DND-41 (cell line): ENCODE measurements around the gene IKZF2.

Experiments
- ATAC-seq: fragments of 200-7000 bp; cut with Tn5 transposase; 3 replicates; pipeline ENCODE4 v1.9.1; 2021; ENCODE audit warnings: low read depth; ENCODE audit not compliant: insufficient read depth
- DNase-seq: peaks from one replicate; pipeline ENCODE4 v3.0.0-alpha.2; 2020
- H2AFZ ChIP-seq: 2 replicates; pipeline ENCODE4 v1.6.0; 2012; ENCODE audit warnings: low read depth, low read length
- H3K27ac ChIP-seq: 2 replicates; pipeline ENCODE4 v1.5.1; 2012; ENCODE audit warnings: low read length, inconsistent platforms
- H3K27me3 ChIP-seq: fragments of 200-600 bp; sonication (generic); 2 replicates; pipeline ENCODE4 v1.6.0; 2012; ENCODE audit warnings: low read length, mild to moderate bottlenecking, inconsistent platforms; ENCODE audit not compliant: insufficient read depth, poor library complexity
- H3K36me3 ChIP-seq: 2 replicates; pipeline ENCODE4 v1.5.1; 2012; ENCODE audit warnings: low read length, inconsistent platforms; ENCODE audit not compliant: insufficient read depth
- H3K4me1 ChIP-seq: 2 replicates; pipeline ENCODE4 v1.5.1; 2012; ENCODE audit warnings: mild to moderate bottlenecking, low read length; ENCODE audit not compliant: insufficient read depth
- H3K4me2 ChIP-seq: 2 replicates; pipeline ENCODE4 v1.6.0; 2012; ENCODE audit warnings: mild to moderate bottlenecking, moderate library complexity, low read length, inconsistent platforms; ENCODE audit not compliant: insufficient read depth
- H3K4me3 ChIP-seq, 2 experiments: fragments of 200-600 bp in 1 of 2; shearing (Covaris generic) in 1 of 2; 2 replicates each; pipeline ENCODE4 v1.5.1; 2012 to 2016; ENCODE audit warnings: inconsistent platforms in 2 of 2, low read length in 2 of 2, mild to moderate bottlenecking in 2 of 2, low read depth in 1 of 2, moderate library complexity in 1 of 2
- H3K79me2 ChIP-seq: 2 replicates; pipeline ENCODE4 v1.6.0; 2012; ENCODE audit warnings: low read length, inconsistent platforms; ENCODE audit not compliant: insufficient read depth
- H3K9ac ChIP-seq: 2 replicates; pipeline ENCODE4 v1.6.0; 2012; ENCODE audit warnings: low read depth, mild to moderate bottlenecking, inconsistent platforms, low read length, moderate library complexity
- H3K9me3 ChIP-seq: 2 replicates; pipeline ENCODE4 v1.5.1; 2012; ENCODE audit warnings: low read length, moderate library complexity, mild to moderate bottlenecking, inconsistent platforms; ENCODE audit not compliant: insufficient read depth, severe bottlenecking
- H4K20me1 ChIP-seq: 2 replicates; pipeline ENCODE4 v1.6.0; 2012; ENCODE audit warnings: low read length; ENCODE audit not compliant: insufficient read depth
- CTCF ChIP-seq: IDR thresholded peaks from 2 replicates; pipeline ENCODE4 v1.5.1; 2012; ENCODE audit warnings: borderline replicate concordance, low read length, moderate library complexity, mild to moderate bottlenecking; ENCODE audit not compliant: poor library complexity, severe bottlenecking; ENCODE audit errors: extremely low read depth
- EZH2 ChIP-seq: IDR thresholded peaks from 3 replicates; pipeline ENCODE4 v1.6.1; 2012; ENCODE audit warnings: borderline replicate concordance, low read depth, mild to moderate bottlenecking, moderate library complexity, low read length, inconsistent platforms; ENCODE audit not compliant: severe bottlenecking

Gene IKZF2

GRCh38 chr2:213166109-213166508 is 14.7 kb upstream of the IKZF2 start:
- ATAC-seq = no peak
- TF ChIP-seq CTCF (no peak), EZH2 (no peak)
- DNase-seq = no peak
- Histone ChIP-seq H3K4me2 (no peak overlapping the region), H3K27me3 (no peaks in the 10 kb centered on the region), H2AFZ (no peak overlapping the region; the same call in 1 of the 2 replicates), H3K36me3 (no peaks in the 10 kb centered on the region), H4K20me1 (no peaks in the 10 kb centered on the region), H3K4me3 (no peak overlapping the region), H3K79me2 (no peaks in the 10 kb centered on the region), H3K27ac (no peak overlapping the region), H3K9ac (no peak overlapping the region), H3K9me3 (no peaks in the 10 kb centered on the region), H3K4me1 (no peaks in the 10 kb centered on the region)

- no peaks in the 10 kb centered on the region for H3K79me2 ChIP-seq
- no peaks in the 10 kb centered on the region for H4K20me1 ChIP-seq
- DNase-seq = no peak
- no peak overlapping the region for H3K4me2 ChIP-seq
- ATAC-seq = no peak
- no peak overlapping the region for H3K9ac ChIP-seq
- H3K27me3 ChIP-seq = no peaks in the 10 kb centered on the region
- no peaks in the 10 kb centered on the region for H3K36me3 ChIP-seq
- no peaks in the 10 kb centered on the region for H3K9me3 ChIP-seq
- H3K4me3 ChIP-seq = no peak overlapping the region
- 0 out of 2 replicates have a peak, but pooled peaks cover 7% of the 10 kb centered on the region for H3K4me1 ChIP-seq
- no peak overlapping the region for H2AFZ ChIP-seq
- TF ChIP-seq CTCF (no peak), EZH2 (no peak)
- no peak overlapping the region for H3K27ac ChIP-seq
Observed at GRCh38 chr2:213164263-213164662, 12.9 kb upstream of the IKZF2 start.

DNA sequence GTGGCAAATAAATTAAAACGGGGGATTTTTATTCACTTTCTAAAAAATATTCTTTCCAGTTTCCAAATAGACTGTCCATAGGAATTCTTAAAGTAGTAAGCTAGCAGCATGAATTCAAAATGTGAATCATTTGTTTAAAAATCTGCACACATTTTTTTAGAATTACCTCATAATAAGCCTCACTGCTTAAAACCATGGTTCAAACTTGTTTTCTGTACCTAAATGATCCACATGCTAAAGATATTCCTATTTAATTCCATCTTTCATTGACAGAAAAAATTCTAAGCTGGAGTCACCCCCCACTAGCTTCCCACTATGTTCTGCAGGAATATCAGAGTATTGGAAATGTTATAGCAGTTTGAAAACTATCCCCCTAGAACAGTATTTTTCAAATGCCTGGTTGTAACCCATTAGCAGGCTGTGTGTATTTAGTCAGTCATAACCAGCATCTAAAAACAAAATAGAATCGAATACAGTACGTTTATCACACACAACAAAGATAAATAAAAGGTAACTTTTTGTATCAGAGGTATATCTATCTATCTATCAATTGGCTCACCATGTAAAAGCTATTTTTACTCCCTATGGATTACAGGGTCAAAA is 11.2 kb upstream of the IKZF2 start:
- Histone ChIP-seq H3K4me2 (no peak overlapping the region), H4K20me1 (no peaks in the 10 kb centered on the region), H3K36me3 (no peaks in the 10 kb centered on the region), H3K4me3 (no peak overlapping the region), H3K27me3 (no peaks in the 10 kb centered on the region), H2AFZ (no peak overlapping the region), H3K4me1 (0 out of 2 replicates have a peak, but pooled peaks cover 7% of the 10 kb centered on the region), H3K9ac (no peak overlapping the region), H3K9me3 (no peaks in the 10 kb centered on the region), H3K79me2 (no peaks in the 10 kb centered on the region), H3K27ac (no peak overlapping the region)
- DNase-seq = no peak
- no peak for ATAC-seq
- TF ChIP-seq EZH2 (no peak), CTCF (no peak)
